Bronchial epithelial cell (primary cell): ENCODE measurements around the gene GNB2. TPM values are rescaled to one million over a fixed set of nuclear protein-coding genes. Genes with fewer than 3 reads are reported as not detected.
A peak's percentile ranks its signal among the peaks of the same experiment; 100 is the strongest.

ENCODE experiments used
- DNase-seq: peaks from one replicate; pipeline ENCODE4 v3.0.0-alpha.2; 2010; ENCODE audit warnings: low read depth
- FAIRE-seq: peaks from 2 replicates; lab custom pipeline; 2011; peaks lifted over from hg19 to GRCh38; lab: Jason Lieb, UNC
- H3K27me3 ChIP-seq: 2 replicates; pipeline ENCODE4 v1.5.1; 2011; ENCODE audit warnings: low read length; ENCODE audit not compliant: control insufficient read depth, insufficient read depth
- H3K36me3 ChIP-seq: 2 replicates; pipeline ENCODE4 v1.5.1; 2011; ENCODE audit warnings: low read length; ENCODE audit not compliant: control insufficient read depth, insufficient read depth
- H3K4me3 ChIP-seq: 2 replicates; pipeline ENCODE4 v1.5.1; 2011; ENCODE audit warnings: mild to moderate bottlenecking, low read depth, low read length, control low read depth
- CTCF ChIP-seq: IDR thresholded peaks from 2 replicates; pipeline ENCODE4 v1.5.1; 2011; ENCODE audit warnings: mild to moderate bottlenecking, moderate library complexity, low read length, control low read depth, inconsistent platforms; ENCODE audit not compliant: insufficient read depth, severe bottlenecking
- total RNA-seq: library from RNA; depleted of rRNA; stranded (reverse); fragments of >200 nt; gene quantifications from 2 replicates; pipeline ENCODE4 v1.2.1, GENCODE V29; 2014

The GNB2 gene
- total RNA-seq, 1 donor from 2014 or later: 66.1 TPM

- no peak for FAIRE-seq
- peak overlapping the region; percentile 90 for H3K4me3 ChIP-seq
- H3K36me3 ChIP-seq: peaks cover 24% of the 10 kb centered on the region
- H3K27me3 ChIP-seq: no peaks in the 10 kb centered on the region
- no peak for TF ChIP-seq CTCF
- peak; percentile 59 for DNase-seq
Measured at GRCh38 chr7:100675581-100676350, 2.2 kb downstream of the GNB2 start.

DNA sequence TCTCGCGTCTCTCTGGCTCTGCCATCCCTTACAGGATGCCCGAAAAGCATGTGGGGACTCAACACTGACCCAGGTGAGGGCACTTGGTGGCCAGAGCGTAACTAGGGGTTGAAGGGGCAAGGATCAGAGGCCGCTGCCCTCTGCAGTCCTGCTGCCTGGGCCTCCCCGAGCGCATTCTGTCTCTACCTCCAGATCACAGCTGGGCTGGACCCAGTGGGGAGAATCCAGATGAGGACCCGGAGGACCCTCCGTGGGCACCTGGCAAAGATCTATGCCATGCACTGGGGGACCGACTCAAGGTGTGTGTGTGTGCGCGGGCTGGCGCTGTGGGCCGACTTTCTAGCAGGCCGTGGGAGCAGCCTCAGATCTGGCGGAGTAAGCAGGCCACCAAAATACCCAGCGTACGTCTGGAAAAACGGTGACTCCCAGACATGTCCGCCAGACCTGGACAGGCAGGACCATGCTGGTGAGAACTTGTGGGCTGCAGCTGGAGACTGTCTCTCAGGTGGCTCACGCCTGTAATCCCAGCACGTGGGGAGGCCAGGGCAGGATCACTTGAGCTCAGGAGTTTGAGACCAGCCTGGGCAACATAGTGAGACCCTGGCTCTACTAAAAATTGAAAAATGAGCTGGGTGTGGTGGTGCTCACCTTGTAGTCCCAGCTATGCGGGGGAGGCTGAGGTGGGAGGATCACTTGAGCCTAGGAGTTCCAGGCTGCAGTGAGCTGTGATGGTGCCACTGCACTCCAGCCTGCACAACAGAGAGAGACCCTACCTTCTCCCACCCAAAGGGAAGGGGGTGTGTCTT lies 3.2 kb downstream of the GNB2 start:
- Histone ChIP-seq H3K4me3 (peak overlapping the region; percentile 90), H3K36me3 (peaks cover 26% of the 10 kb centered on the region), H3K27me3 (no peaks in the 10 kb centered on the region)
- no peak for TF ChIP-seq CTCF
- DNase-seq (no peak), FAIRE-seq (no peak)

DNA sequence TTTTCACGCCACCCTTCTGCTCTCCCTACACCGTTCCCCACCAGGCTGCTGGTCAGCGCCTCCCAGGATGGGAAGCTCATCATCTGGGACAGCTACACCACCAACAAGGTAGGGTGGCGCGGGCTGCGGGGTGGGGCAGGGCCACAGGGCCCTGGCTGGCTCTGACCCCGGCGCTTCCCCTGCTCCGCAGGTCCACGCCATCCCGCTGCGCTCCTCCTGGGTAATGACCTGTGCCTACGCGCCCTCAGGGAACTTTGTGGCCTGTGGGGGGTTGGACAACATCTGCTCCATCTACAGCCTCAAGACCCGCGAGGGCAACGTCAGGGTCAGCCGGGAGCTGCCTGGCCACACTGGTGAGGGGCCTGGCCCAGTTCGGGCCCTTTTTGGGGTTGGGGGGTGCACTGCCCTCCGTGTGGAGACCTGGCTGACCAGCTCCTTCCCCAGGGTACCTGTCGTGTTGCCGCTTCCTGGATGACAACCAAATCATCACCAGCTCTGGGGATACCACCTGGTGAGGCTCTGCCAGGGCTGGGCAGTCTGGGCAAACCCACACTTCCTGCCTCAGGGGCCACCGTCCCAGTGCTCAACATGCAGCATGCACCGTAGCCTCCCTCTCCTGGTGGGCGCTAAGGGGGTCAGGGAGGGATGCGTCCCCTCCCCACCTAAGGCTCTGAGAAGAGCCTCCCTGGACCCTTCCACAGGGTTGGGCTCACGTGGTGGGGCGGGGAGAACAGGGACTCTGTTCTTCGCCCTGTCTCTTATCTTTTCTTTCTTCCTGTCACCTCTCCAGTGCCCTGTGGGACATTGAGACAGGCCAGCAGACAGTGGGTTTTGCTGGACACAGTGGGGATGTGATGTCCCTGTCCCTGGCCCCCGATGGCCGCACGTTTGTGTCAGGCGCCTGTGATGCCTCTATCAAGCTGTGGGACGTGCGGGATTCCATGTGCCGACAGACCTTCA lies 4.0 kb downstream of the GNB2 start:
- DNase-seq (no peak), FAIRE-seq (no peak)
- no peak overlapping the region for H3K4me3 ChIP-seq
- no peak for TF ChIP-seq CTCF
- H3K36me3 ChIP-seq: peaks cover 30% of the 10 kb centered on the region
- H3K27me3 ChIP-seq: no peaks in the 10 kb centered on the region

DNA sequence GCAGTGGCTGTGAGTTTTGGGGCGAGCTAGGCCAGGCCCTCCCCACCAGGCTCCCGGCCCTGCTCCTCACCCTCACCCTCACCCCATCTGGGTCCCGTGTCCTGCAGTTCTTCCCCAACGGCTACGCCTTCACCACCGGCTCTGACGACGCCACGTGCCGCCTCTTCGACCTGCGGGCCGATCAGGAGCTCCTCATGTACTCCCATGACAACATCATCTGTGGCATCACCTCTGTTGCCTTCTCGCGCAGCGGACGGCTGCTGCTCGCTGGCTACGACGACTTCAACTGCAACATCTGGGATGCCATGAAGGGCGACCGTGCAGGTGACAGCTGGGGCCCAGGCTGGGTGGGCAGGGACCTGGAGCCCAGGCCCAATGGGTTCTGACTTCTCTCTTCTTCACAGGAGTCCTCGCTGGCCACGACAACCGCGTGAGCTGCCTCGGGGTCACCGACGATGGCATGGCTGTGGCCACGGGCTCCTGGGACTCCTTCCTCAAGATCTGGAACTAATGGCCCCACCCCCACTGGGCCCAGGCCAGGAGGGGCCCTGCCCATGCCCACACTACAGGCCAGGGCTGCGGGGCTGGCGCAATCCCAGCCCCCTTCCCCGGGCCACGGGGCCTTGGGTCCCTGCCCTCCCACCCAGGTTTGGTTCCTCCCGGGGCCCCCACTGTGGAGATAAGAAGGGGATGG lies 4.9 kb downstream of the GNB2 start:
- H3K36me3 ChIP-seq: peaks cover 30% of the 10 kb centered on the region
- H3K4me3 ChIP-seq: no peak overlapping the region
- no peaks in the 10 kb centered on the region for H3K27me3 ChIP-seq
- no peak for TF ChIP-seq CTCF
- no peak for DNase-seq
- FAIRE-seq: no peak
